Type B pancreatic cell (in vitro differentiated cells): ENCODE measurements around the gene NME4. TPM values are rescaled to one million over a fixed set of nuclear protein-coding genes. Genes with fewer than 3 reads are reported as not detected.
A peak's percentile ranks its signal among the peaks of the same experiment; 100 is the strongest.
"Not testable (repeated sequence)": the region's sequence is repeated elsewhere in the genome, so short reads cannot be mapped to it uniquely, and the experiment has no call there.

Source experiments
- DNase-seq: peaks from one replicate; pipeline ENCODE4 v3.0.0; 2021; ENCODE audit warnings: mixed read lengths; ENCODE audit not compliant: unreplicated experiment; ENCODE audit errors: extremely low spot score
- H3K27ac Mint-ChIP-seq: 2 replicates; pipeline ENCODE4 v1.8.0; 2021; ENCODE audit warnings: mild to moderate bottlenecking, mixed read lengths
- H3K27me3 Mint-ChIP-seq: 2 replicates; pipeline ENCODE4 v1.8.0; 2021; ENCODE audit warnings: mixed read lengths
- H3K36me3 Mint-ChIP-seq: 2 replicates; pipeline ENCODE4 v1.8.0; 2021; ENCODE audit warnings: mixed read lengths
- H3K4me1 Mint-ChIP-seq: one replicate; pipeline ENCODE4 v1.8.0; 2021; ENCODE audit warnings: mixed read lengths; ENCODE audit not compliant: unreplicated experiment
- H3K4me3 Mint-ChIP-seq: 2 replicates; pipeline ENCODE4 v1.8.0; 2021; ENCODE audit warnings: mild to moderate bottlenecking, mixed read lengths
- H3K9me3 Mint-ChIP-seq: 2 replicates; pipeline ENCODE4 v1.8.0; 2021; ENCODE audit warnings: mixed read lengths
- CTCF ChIP-seq: fragments of 200-600 bp; sonication (generic); conservative IDR thresholded peaks from 2 replicates; pipeline ENCODE4 v1.5.0; 2021; ENCODE audit warnings: antibody characterized with exemption, mild to moderate bottlenecking
- total RNA-seq: library from RNA; stranded (reverse); gene quantifications from 2 replicates; pipeline ENCODE4 v1.2.1, GENCODE V29; 2021; ENCODE audit warnings: low replicate concordance

The NME4 gene
- total RNA-seq, 1 donor from 2014 or later = 166 TPM

GRCh38 chr16:359067-359763 is 37.8 kb upstream of the NME4 start:
- DNase-seq = no peak
- no peaks in the 10 kb centered on the region for H3K36me3 Mint-ChIP-seq
- peaks cover 6% of the 10 kb centered on the region for H3K4me1 Mint-ChIP-seq
- H3K4me3 Mint-ChIP-seq = no peak overlapping the region
- no peak overlapping the region for H3K27ac Mint-ChIP-seq
- no peaks in the 10 kb centered on the region for H3K9me3 Mint-ChIP-seq
- TF ChIP-seq CTCF = no peak
- peaks cover 3% of the 10 kb centered on the region for H3K27me3 Mint-ChIP-seq

- Mint-ChIP-seq H3K27me3 (peaks cover 3% of the 10 kb centered on the region), H3K36me3 (no peaks in the 10 kb centered on the region), H3K9me3 (no peaks in the 10 kb centered on the region), H3K4me1 (peaks cover 6% of the 10 kb centered on the region), H3K4me3 (no peak overlapping the region), H3K27ac (no peak overlapping the region)
- TF ChIP-seq CTCF = no peak
- DNase-seq = no peak
These were observed 36.9 kb upstream of the NME4 start for GRCh38 chr16:359871-360697.

- no peak overlapping the region for H3K27ac Mint-ChIP-seq
- H3K27me3 Mint-ChIP-seq = peaks cover 3% of the 10 kb centered on the region
These were observed 36.2 kb upstream of the NME4 start for GRCh38 chr16:360698-361336.

GRCh38 chr16:361341-361871 is 35.6 kb upstream of the NME4 start:
- no peak overlapping the region for H3K27ac Mint-ChIP-seq
- H3K27me3 Mint-ChIP-seq = peaks cover 3% of the 10 kb centered on the region
- peaks cover 6% of the 10 kb centered on the region for H3K4me1 Mint-ChIP-seq
- H3K9me3 Mint-ChIP-seq = no peaks in the 10 kb centered on the region
- no peak for DNase-seq
- no peak for TF ChIP-seq CTCF
- H3K4me3 Mint-ChIP-seq = no peak overlapping the region
- H3K36me3 Mint-ChIP-seq = no peaks in the 10 kb centered on the region

More at GRCh38 chr16:360698-361336, 36.2 kb upstream of the NME4 start:
- Mint-ChIP-seq H3K36me3 (no peaks in the 10 kb centered on the region), H3K4me3 (no peak overlapping the region), H3K4me1 (peaks cover 6% of the 10 kb centered on the region), H3K9me3 (no peaks in the 10 kb centered on the region)
- no peak for TF ChIP-seq CTCF
- DNase-seq = no peak

- Mint-ChIP-seq H3K27ac (no peak overlapping the region), H3K9me3 (no peaks in the 10 kb centered on the region), H3K4me1 (peaks cover 6% of the 10 kb centered on the region), H3K36me3 (peaks cover 2% of the 10 kb centered on the region), H3K27me3 (peaks cover 3% of the 10 kb centered on the region), H3K4me3 (no peak overlapping the region)
- DNase-seq = no peak
- TF ChIP-seq CTCF = peak; percentile 83
These were observed 34.9 kb upstream of the NME4 start for GRCh38 chr16:361872-362701.

GRCh38 chr16:362702-362999 is 34.3 kb upstream of the NME4 start:
- not testable (repeated sequence) for H3K36me3 Mint-ChIP-seq, H3K27ac Mint-ChIP-seq, DNase-seq, H3K4me3 Mint-ChIP-seq, H3K4me1 Mint-ChIP-seq, H3K27me3 Mint-ChIP-seq, H3K9me3 Mint-ChIP-seq
